ENCODE measurements around the gene AGBL4. TPM values are rescaled to one million over a fixed set of nuclear protein-coding genes. Genes with fewer than 3 reads are reported as not detected.

Gene AGBL4
- total RNA-seq, 5 donors from 2014 or later (not counting 1 experiment from before 2014, with no cell fraction given), result 0.58 TPM; not detected in 4

DNA sequence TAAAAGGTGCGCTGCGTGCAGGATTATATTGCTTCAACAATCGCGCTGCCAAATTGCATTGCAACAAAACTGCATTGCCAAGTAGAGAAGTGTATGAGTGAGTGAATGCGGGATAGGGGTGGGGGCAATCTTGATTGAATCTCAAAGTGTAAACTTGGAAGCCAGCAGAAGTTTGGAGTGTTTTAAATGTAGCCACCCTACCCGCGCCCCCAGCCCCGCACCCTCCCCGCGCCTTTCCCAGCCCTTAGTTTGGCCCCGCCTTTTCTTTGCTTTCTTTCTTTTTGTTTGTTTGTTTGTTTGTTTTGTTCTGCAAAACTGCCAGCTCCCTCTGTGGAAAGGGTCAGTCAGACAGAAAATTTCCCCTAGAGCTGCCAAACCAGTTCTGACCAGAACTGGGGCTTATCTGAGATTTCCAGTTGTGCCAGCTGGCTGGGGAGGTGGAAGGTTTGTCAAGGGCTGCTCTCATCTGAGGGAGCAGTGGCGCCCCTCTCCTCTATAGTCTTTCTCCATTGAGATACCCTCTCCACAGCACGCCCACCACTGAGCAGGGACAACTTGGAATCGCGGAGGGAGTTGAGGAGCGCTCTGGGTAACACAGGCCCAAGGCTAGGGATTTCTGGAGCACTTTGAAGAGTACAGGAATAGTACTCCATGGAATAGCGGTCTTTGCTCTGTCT is 1246.4 kb downstream of the AGBL4 start:
- H3K27ac ChIP-seq (ENCODE audit: low read length), result no peak overlapping the region
- H3K4me1 Mint-ChIP-seq, result peaks cover 33 to 52% (median 41%) of the 10 kb centered on the region in 3 donors
- H3K27me3 Mint-ChIP-seq, result peaks cover 0 to 19% of the 10 kb centered on the region in 2 donors
- CTCF ChIA-PET, result no interaction called here
- ATAC-seq (replicated peaks in 1 of 4) (peak in 2 of 4 experiments; percentile 1 to 9), DNase-seq (peak in 1 of 35 experiments; percentile 0)
- H3K4me1 ChIP-seq (ENCODE audit: control insufficient read depth in 1 of 2, extremely low read depth in 1 of 2, insufficient read depth in 2 of 2, low read length in 2 of 2), result peaks cover 4 to 11% of the 10 kb centered on the region in 2 experiments
- POLR2A ChIA-PET, result no interaction called here
- peak overlapping the region; percentile 79 to 91 for H3K27ac Mint-ChIP-seq
- H3K36me3 Mint-ChIP-seq, result no peaks in the 10 kb centered on the region
- no peaks in the 10 kb centered on the region for H3K9me3 ChIP-seq
- H3K27me3 ChIP-seq (replicated peaks in 1 of 2; ENCODE audit: control insufficient read depth in 2 of 2, extremely low read depth in 1 of 2, insufficient read depth in 2 of 2, low read length in 1 of 2), result peaks cover 0 to 13% of the 10 kb centered on the region in 2 experiments
- H3K4me3 ChIP-seq (ENCODE audit: control insufficient read depth in 1 of 2, extremely low read depth in 1 of 2, low read length in 1 of 2), result peak overlapping the region; percentile 52 to 78
- H3K36me3 ChIP-seq (ENCODE audit: control insufficient read depth in 2 of 2, extremely low read depth in 1 of 2, insufficient read depth in 1 of 2, low read length in 1 of 2), result no peaks in the 10 kb centered on the region
- WGBS (ENCODE audit: insufficient coverage), result 4% methylated on average over 5 of the region's 17 CpGs
- no peaks in the 10 kb centered on the region for H3K9me3 Mint-ChIP-seq
- peak overlapping the region; percentile 86 to 88 (median 88) for H3K4me3 Mint-ChIP-seq

DNA sequence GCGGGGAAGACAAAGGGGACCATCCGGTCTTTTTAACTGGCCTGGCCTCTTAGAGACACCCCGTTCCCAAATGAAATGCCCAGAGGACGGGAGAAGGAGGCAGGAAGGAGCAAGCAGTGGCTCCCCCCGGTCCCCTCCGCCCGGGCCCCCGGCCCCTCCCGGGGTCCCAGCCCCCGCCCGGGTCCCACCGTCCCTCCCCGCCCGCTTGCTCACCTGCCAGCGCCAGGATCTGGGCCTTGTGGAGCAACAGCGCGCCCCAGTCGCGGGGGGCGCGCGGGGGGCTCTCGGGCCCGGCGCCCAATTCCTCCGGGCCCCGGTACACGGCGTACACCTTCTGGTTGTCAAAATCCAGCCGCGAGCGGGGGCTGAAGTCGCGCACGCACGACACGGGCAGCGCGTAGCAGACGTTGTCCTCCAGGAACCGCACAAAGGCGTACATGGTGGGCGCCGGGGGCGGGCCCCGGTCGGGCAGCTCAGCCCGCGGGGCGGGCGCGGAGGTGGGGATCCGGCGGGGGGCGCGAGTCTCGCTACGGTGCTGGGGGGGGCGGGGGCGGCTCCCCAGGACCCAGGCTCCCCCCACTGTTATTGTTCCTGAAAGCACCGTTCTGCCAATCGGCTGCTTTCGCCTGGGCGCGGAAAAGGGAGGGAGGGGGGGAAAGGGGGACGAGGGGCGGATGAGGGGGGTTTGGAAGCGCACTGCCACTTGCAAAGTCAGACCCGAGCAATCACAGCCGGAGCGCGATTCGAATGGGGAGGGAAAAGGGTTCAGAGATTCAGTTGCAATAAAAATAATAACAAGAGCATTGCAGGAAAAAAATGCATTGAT is 1247.1 kb downstream of the AGBL4 start, which contains the start of gene BEND5:
TSS of gene BEND5 (minus strand) at position 499 of the 826 bp plus-strand sequence. CDS start at position 439, 60 bp downstream.
- Mint-ChIP-seq H3K9me3 (no peaks in the 10 kb centered on the region), H3K27me3 (peaks cover 0 to 19% of the 10 kb centered on the region in 2 donors), H3K36me3 (peaks cover 4% of the 10 kb centered on the region), H3K4me1 (peaks cover 33 to 59% (median 46%) of the 10 kb centered on the region in 3 donors), H3K4me3 (peak within 1 kb of the TSS; percentile 86 to 88 (median 88)), H3K27ac (peak within 1 kb of the TSS; percentile 80 to 91)
- DNase-seq, result peak; percentile 36 to 81 (median 60)
- H3K9me3 ChIP-seq, result no peaks in the 10 kb centered on the region
- no peak within 1 kb of the TSS for H3K27ac ChIP-seq (ENCODE audit: low read length)
- H3K27me3 ChIP-seq (replicated peaks in 1 of 2; ENCODE audit: control insufficient read depth in 2 of 2, extremely low read depth in 1 of 2, insufficient read depth in 2 of 2, low read length in 1 of 2), result peaks cover 0 to 10% of the 10 kb centered on the region in 2 experiments
- CTCF ChIA-PET, result no interaction called here
- no peaks in the 10 kb centered on the region for H3K36me3 ChIP-seq (ENCODE audit: control insufficient read depth in 2 of 2, extremely low read depth in 1 of 2, insufficient read depth in 1 of 2, low read length in 1 of 2)
- ATAC-seq (replicated peaks in 1 of 4), result peak; percentile 82 to 88 (median 86)
- peaks cover 4 to 11% of the 10 kb centered on the region in 2 experiments for H3K4me1 ChIP-seq (ENCODE audit: control insufficient read depth in 1 of 2, extremely low read depth in 1 of 2, insufficient read depth in 2 of 2, low read length in 2 of 2)
- H3K4me3 ChIP-seq (ENCODE audit: control insufficient read depth in 1 of 2, extremely low read depth in 1 of 2, low read length in 1 of 2), result peak within 1 kb of the TSS; percentile 52 to 78
- POLR2A ChIA-PET, result no interaction called here
- WGBS (ENCODE audit: insufficient coverage), result 2% methylated on average over 57 of the region's 73 CpGs

DNA sequence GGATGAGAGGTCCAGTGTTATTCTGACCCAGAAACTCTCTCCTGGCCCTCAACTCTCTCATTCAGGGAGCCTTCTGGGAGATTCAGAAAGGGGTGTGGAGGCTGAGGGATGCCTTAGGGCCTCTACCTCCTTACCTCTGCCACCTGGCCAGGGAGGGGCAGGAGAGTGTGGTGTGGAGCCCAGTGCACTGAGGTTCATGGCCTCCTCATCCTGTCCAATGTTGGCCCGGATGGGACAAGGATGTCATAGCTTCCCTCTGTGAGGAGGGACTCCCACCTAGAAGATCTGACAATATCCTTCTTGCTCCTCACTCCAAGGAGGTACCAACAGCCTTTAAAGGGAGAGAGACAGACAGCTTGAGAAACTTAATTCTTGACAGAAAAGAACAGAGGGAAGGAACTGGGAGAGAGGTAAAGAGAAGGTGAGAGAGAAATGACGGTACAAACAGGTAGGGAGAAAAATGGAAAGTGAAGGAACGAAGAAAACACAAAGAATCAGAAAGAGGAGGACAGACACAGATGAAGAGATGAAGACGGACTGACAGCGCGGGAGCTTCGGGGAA is 1247.8 kb downstream of the AGBL4 start:
- peak overlapping the region; percentile 80 to 89 for H3K27ac Mint-ChIP-seq
- 10% methylated on average over 6 of the region's 7 CpGs for WGBS (ENCODE audit: insufficient coverage)

DNA sequence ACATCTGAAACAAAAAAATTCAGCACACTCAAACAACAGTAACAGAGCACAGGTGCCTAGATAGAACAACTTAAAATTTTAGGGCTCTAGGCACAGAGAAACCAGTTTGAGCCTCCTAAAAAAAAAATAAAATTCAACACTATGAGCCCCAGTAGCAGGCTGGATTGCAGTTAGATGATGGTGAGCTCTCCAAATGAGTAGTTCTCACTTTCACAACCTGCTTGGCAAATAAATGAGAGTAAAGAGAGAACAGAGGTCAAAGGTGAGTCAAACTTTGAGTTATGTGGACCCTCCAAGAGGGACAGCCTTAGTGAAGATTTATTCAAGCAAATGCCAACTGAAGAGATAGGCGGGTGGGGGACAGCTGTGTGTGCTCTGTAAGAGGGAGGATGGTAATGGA is 1250.6 kb downstream of the AGBL4 start:
- peaks cover 0 to 10% of the 10 kb centered on the region in 2 experiments for H3K27me3 ChIP-seq (replicated peaks in 1 of 2; ENCODE audit: control insufficient read depth in 2 of 2, extremely low read depth in 1 of 2, insufficient read depth in 2 of 2, low read length in 1 of 2)
- ChIA-PET POLR2A (no interaction called here), CTCF (no interaction called here)
- H3K27ac ChIP-seq (ENCODE audit: low read length), result no peak overlapping the region
- H3K9me3 Mint-ChIP-seq, result no peaks in the 10 kb centered on the region
- no peaks in the 10 kb centered on the region for H3K9me3 ChIP-seq
- peaks cover 0 to 18% of the 10 kb centered on the region in 2 donors for H3K27me3 Mint-ChIP-seq
- DNase-seq (no peak), ATAC-seq (replicated peaks in 1 of 4) (no peak)
- no peak overlapping the region for H3K4me3 Mint-ChIP-seq
- peaks cover 4 to 11% of the 10 kb centered on the region in 2 experiments for H3K4me1 ChIP-seq (ENCODE audit: control insufficient read depth in 1 of 2, extremely low read depth in 1 of 2, insufficient read depth in 2 of 2, low read length in 2 of 2)
- H3K36me3 ChIP-seq (ENCODE audit: control insufficient read depth in 2 of 2, extremely low read depth in 1 of 2, insufficient read depth in 1 of 2, low read length in 1 of 2), result no peaks in the 10 kb centered on the region
- peaks cover 4% of the 10 kb centered on the region for H3K36me3 Mint-ChIP-seq
- H3K4me3 ChIP-seq (ENCODE audit: control insufficient read depth in 1 of 2, extremely low read depth in 1 of 2, low read length in 1 of 2), result no peak overlapping the region
- H3K27ac Mint-ChIP-seq, result no peak overlapping the region
- peaks cover 48 to 78% (median 66%) of the 10 kb centered on the region in 3 donors for H3K4me1 Mint-ChIP-seq
- WGBS (ENCODE audit: insufficient coverage), result no CpG with 5 or more reads among the region's 1 CpG

More for the DNA sequence above, 1247.8 kb downstream of the AGBL4 start:
- Histone ChIP-seq H3K27me3 (replicated peaks in 1 of 2; ENCODE audit: control insufficient read depth in 2 of 2, extremely low read depth in 1 of 2, insufficient read depth in 2 of 2, low read length in 1 of 2) (peaks cover 0 to 10% of the 10 kb centered on the region in 2 experiments), H3K4me1 (ENCODE audit: control insufficient read depth in 1 of 2, extremely low read depth in 1 of 2, insufficient read depth in 2 of 2, low read length in 2 of 2) (peaks cover 4 to 11% of the 10 kb centered on the region in 2 experiments), H3K9me3 (no peaks in the 10 kb centered on the region), H3K36me3 (ENCODE audit: control insufficient read depth in 2 of 2, extremely low read depth in 1 of 2, insufficient read depth in 1 of 2, low read length in 1 of 2) (no peaks in the 10 kb centered on the region), H3K4me3 (ENCODE audit: control insufficient read depth in 1 of 2, extremely low read depth in 1 of 2, low read length in 1 of 2) (peak overlapping the region; percentile 52 to 69), H3K27ac (ENCODE audit: low read length) (no peak overlapping the region)
- CTCF ChIA-PET, result no interaction called here
- H3K4me3 Mint-ChIP-seq, result peak overlapping the region; percentile 85 to 88 (median 86)
- H3K4me1 Mint-ChIP-seq, result peaks cover 33 to 61% (median 47%) of the 10 kb centered on the region in 3 donors
- POLR2A ChIA-PET, result no interaction called here
- DNase-seq (no peak), ATAC-seq (replicated peaks in 1 of 4) (no peak)
- peaks cover 0 to 19% of the 10 kb centered on the region in 2 donors for H3K27me3 Mint-ChIP-seq
- H3K36me3 Mint-ChIP-seq, result peaks cover 4% of the 10 kb centered on the region
- H3K9me3 Mint-ChIP-seq, result no peaks in the 10 kb centered on the region

DNA sequence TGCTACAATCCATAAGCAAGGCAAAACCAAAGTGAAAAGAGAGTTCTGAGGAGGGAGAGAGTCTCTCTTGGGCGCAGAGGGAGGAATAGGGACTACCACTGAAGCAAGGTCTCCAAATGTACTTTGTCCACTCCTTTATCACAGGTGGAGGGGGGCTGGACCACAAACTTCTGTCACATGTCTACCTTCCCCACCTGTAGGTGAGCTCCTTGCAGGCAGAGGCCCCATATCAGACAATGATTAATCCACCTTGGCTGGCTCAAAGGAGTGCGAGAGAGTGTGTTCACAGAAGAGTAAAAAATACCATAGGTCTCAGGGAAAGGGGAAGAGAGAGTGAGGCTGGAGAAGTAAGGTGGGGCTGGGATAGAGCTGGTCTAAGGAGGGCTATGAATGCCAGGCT is 1251.5 kb downstream of the AGBL4 start:
- ChIA-PET POLR2A (no interaction called here), CTCF (no interaction called here)
- peaks cover 2 to 4% of the 10 kb centered on the region in 2 experiments for H3K4me1 ChIP-seq (ENCODE audit: control insufficient read depth in 1 of 2, extremely low read depth in 1 of 2, insufficient read depth in 2 of 2, low read length in 2 of 2)
- no peak overlapping the region for H3K27ac ChIP-seq (ENCODE audit: low read length)
- ATAC-seq (replicated peaks in 1 of 4) (no peak), DNase-seq (no peak)
- no peaks in the 10 kb centered on the region for H3K9me3 ChIP-seq
- no CpG with 5 or more reads among the region's 2 CpGs for WGBS (ENCODE audit: insufficient coverage)
- H3K36me3 ChIP-seq (ENCODE audit: control insufficient read depth in 2 of 2, extremely low read depth in 1 of 2, insufficient read depth in 1 of 2, low read length in 1 of 2), result no peaks in the 10 kb centered on the region
- Mint-ChIP-seq H3K36me3 (peaks cover 4% of the 10 kb centered on the region), H3K9me3 (no peaks in the 10 kb centered on the region), H3K4me3 (no peak overlapping the region), H3K27ac (no peak overlapping the region), H3K4me1 (peaks cover 49 to 79% (median 67%) of the 10 kb centered on the region in 3 donors), H3K27me3 (peaks cover 0 to 10% of the 10 kb centered on the region in 2 donors)
- no peak overlapping the region for H3K4me3 ChIP-seq (ENCODE audit: control insufficient read depth in 1 of 2, extremely low read depth in 1 of 2, low read length in 1 of 2)
- H3K27me3 ChIP-seq (replicated peaks in 1 of 2; ENCODE audit: control insufficient read depth in 2 of 2, extremely low read depth in 1 of 2, insufficient read depth in 2 of 2, low read length in 1 of 2), result peaks cover 0 to 4% of the 10 kb centered on the region in 2 experiments

DNA sequence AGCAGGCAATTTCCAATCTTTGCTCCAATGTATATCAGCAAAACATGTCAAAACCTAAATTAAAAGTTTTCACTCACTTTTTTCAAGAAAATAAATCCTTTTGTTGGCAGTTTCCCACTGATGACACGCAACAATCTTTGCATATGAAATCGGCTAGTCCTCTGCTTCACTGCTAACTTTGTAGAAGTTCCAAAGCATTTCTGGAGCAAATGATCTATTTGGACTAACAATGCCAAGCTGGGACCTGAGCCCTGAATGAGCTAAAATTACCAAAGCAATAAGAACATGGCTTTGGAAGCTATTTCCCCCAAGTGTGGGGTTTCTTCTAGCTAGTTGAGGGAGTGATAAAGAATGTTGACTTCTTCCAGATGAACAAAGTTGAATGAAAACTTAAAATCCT is 1252.2 kb downstream of the AGBL4 start:
- peaks cover 0 to 4% of the 10 kb centered on the region in 2 experiments for H3K27me3 ChIP-seq (replicated peaks in 1 of 2; ENCODE audit: control insufficient read depth in 2 of 2, extremely low read depth in 1 of 2, insufficient read depth in 2 of 2, low read length in 1 of 2)
- no peak for DNase-seq
- H3K9me3 Mint-ChIP-seq, result no peaks in the 10 kb centered on the region
- H3K4me1 Mint-ChIP-seq, result peaks cover 49 to 77% (median 64%) of the 10 kb centered on the region in 3 donors
- peaks cover 2 to 4% of the 10 kb centered on the region in 2 experiments for H3K4me1 ChIP-seq (ENCODE audit: control insufficient read depth in 1 of 2, extremely low read depth in 1 of 2, insufficient read depth in 2 of 2, low read length in 2 of 2)
- ChIA-PET POLR2A (no interaction called here), CTCF (no interaction called here)
- H3K27me3 Mint-ChIP-seq, result peaks cover 0 to 10% of the 10 kb centered on the region in 2 donors
- H3K36me3 ChIP-seq (ENCODE audit: control insufficient read depth in 2 of 2, extremely low read depth in 1 of 2, insufficient read depth in 1 of 2, low read length in 1 of 2), result peaks cover 0 to 5% of the 10 kb centered on the region in 2 donors
- no peak overlapping the region for H3K4me3 ChIP-seq (ENCODE audit: control insufficient read depth in 1 of 2, extremely low read depth in 1 of 2, low read length in 1 of 2)
- no peak overlapping the region for H3K27ac ChIP-seq (ENCODE audit: low read length)
- no peak overlapping the region for H3K27ac Mint-ChIP-seq
- peaks cover 4% of the 10 kb centered on the region for H3K36me3 Mint-ChIP-seq
- no peaks in the 10 kb centered on the region for H3K9me3 ChIP-seq
- 75% methylated on average over 2 of the region's 2 CpGs for WGBS (ENCODE audit: insufficient coverage)
- ATAC-seq (replicated peaks in 1 of 4), result no peak
- no peak overlapping the region for H3K4me3 Mint-ChIP-seq
